GM12891 (cell line): ENCODE data around the gene FOXF1.

ENCODE experiments used
- POLR2A ChIP-seq: IDR thresholded peaks from 2 replicates; pipeline ENCODE4 v1.6.1; 2011; ENCODE audit warnings: low read depth, low read length, control low read depth
- POLR2AphosphoS5 ChIP-seq: IDR thresholded peaks from 2 replicates; pipeline ENCODE4 v1.6.1; 2011; ENCODE audit warnings: low read depth, low read length, control low read depth

DNA sequence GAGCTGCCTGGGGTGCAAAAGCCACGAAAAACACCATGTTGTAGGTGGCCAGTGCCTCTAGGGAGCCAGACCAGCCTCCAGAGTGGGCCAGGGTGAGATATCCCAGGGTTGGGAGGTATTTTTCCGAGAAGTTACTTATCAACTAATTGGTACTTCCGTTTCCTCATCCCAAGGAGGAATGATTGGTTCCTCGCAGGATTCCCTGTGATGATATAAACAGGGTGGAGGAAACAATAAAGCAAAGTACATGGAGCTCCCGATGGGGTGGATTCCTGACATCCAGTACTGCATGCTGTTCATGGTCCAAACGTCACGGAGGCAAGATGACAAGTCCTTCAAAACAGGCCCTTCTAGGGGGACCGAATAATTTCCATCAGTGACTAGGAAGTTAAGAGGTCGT lies 39.4 kb upstream of the FOXF1 start:
- TF ChIP-seq POLR2A: no peak
- TF ChIP-seq POLR2AphosphoS5: no peak
